HEK293 (cell line): ENCODE measurements around the gene FNDC10.
A peak's percentile ranks its signal among the peaks of the same experiment; 100 is the strongest.

Source experiments
- CTCF ChIA-PET: fragments of 350-600 bp; formaldehyde crosslinking; extraction: SDS; loops from one replicate; lab custom pipeline; 2021; ENCODE audit warnings: antibody characterized with exemption; lab: Yijun Ruan, JAX
- POLR2A ChIA-PET: fragments of 300-600 bp; formaldehyde crosslinking; extraction: SDS; loops from one replicate; lab custom pipeline; 2020; ENCODE audit warnings: antibody characterized with exemption, inconsistent platforms; lab: Yijun Ruan, JAX
- H3K27ac ChIP-seq: fragments of 200-500 bp; sonication (Bioruptor generic); 2 replicates; pipeline ENCODE4 v1.5.1; 2014; ENCODE audit warnings: low read depth, low read length, control low read depth, inconsistent platforms; ENCODE audit errors: extremely low read depth
- H3K36me3 ChIP-seq, 2 experiments: fragments of 200-500 bp in 1 of 2; sonication (Bioruptor generic) in 1 of 2; 1 replicate in 1 of 2; 2 replicates in 1 of 2; pipeline ENCODE4 v1.5.1; 2014 to 2017; ENCODE audit warnings: inconsistent platforms in 2 of 2, low read length in 2 of 2; ENCODE audit not compliant: control insufficient read depth in 2 of 2, insufficient read depth in 1 of 2
- H3K4me1 ChIP-seq: fragments of 200-500 bp; sonication (Bioruptor generic); 2 replicates; pipeline ENCODE4 v1.5.1; 2014; ENCODE audit warnings: mild to moderate bottlenecking, low read length, inconsistent platforms; ENCODE audit not compliant: control insufficient read depth, insufficient read depth
- H3K4me3 ChIP-seq: 2 replicates; pipeline ENCODE4 v1.5.1; 2011; ENCODE audit warnings: low read depth, mild to moderate bottlenecking, control low read depth, low read length, moderate library complexity
- H3K9me3 ChIP-seq: fragments of 200-500 bp; sonication (Bioruptor generic); 2 replicates; pipeline ENCODE4 v1.5.1; 2014; ENCODE audit warnings: low read depth, low read length, inconsistent platforms; ENCODE audit not compliant: control insufficient read depth, insufficient read depth
- AEBP2 ChIP-seq: fragments of 450-650 bp; formaldehyde crosslinking; IDR thresholded peaks from 2 replicates; pipeline ENCODE4 v1.5.1; 2016; ENCODE audit warnings: missing biosample characterization, missing genetic modification characterization, borderline replicate concordance
- GLIS1 ChIP-seq: fragments of 450-650 bp; formaldehyde crosslinking; IDR thresholded peaks from 2 replicates; pipeline ENCODE4 v1.5.1; 2016; ENCODE audit warnings: missing biosample characterization, missing genetic modification characterization
- GLIS2 ChIP-seq: fragments of 450-650 bp; formaldehyde crosslinking; IDR thresholded peaks from 2 replicates; pipeline ENCODE4 v1.5.1; 2016; ENCODE audit warnings: missing biosample characterization, missing genetic modification characterization
- HOXC10 ChIP-seq: sonication (generic); formaldehyde crosslinking; IDR thresholded peaks from 2 replicates; pipeline ENCODE4 v1.8.1; 2023; ENCODE audit warnings: mild to moderate bottlenecking, missing genetic modification reagents
- KLF1 ChIP-seq: fragments of 450-650 bp; formaldehyde crosslinking; IDR thresholded peaks from 2 replicates; pipeline ENCODE4 v1.5.1; 2016; ENCODE audit warnings: missing biosample characterization, missing genetic modification characterization
- MYNN ChIP-seq: fragments of 450-650 bp; formaldehyde crosslinking; IDR thresholded peaks from 2 replicates; pipeline ENCODE4 v1.5.1; 2016; ENCODE audit warnings: missing biosample characterization, missing genetic modification characterization, borderline replicate concordance
- MZF1 ChIP-seq: fragments of 450-650 bp; formaldehyde crosslinking; IDR thresholded peaks from 2 replicates; pipeline ENCODE4 v1.5.1; 2017; ENCODE audit warnings: missing biosample characterization, missing genetic modification characterization, borderline replicate concordance
- RBAK ChIP-seq: fragments of 450-650 bp; formaldehyde crosslinking; IDR thresholded peaks from 2 replicates; pipeline ENCODE4 v1.5.1; 2016; ENCODE audit warnings: missing biosample characterization, missing genetic modification characterization
- ZBTB48 ChIP-seq: fragments of 450-650 bp; formaldehyde crosslinking; IDR thresholded peaks from 2 replicates; pipeline ENCODE4 v1.5.1; 2016; ENCODE audit warnings: missing biosample characterization, missing genetic modification characterization
- ZNF121 ChIP-seq: fragments of 450-650 bp; formaldehyde crosslinking; IDR thresholded peaks from 2 replicates; pipeline ENCODE4 v1.5.1; 2016; ENCODE audit warnings: missing biosample characterization, missing genetic modification characterization
- ZNF133 ChIP-seq: fragments of 450-650 bp; formaldehyde crosslinking; IDR thresholded peaks from 2 replicates; pipeline ENCODE4 v1.5.1; 2016; ENCODE audit warnings: missing biosample characterization, missing genetic modification characterization
- ZNF175 ChIP-seq: fragments of 450-650 bp; formaldehyde crosslinking; IDR thresholded peaks from 2 replicates; pipeline ENCODE4 v1.5.1; 2016; ENCODE audit warnings: missing biosample characterization, missing genetic modification characterization
- ZNF302 ChIP-seq: fragments of 450-650 bp; formaldehyde crosslinking; IDR thresholded peaks from 2 replicates; pipeline ENCODE4 v1.5.1; 2016; ENCODE audit warnings: missing biosample characterization, missing genetic modification characterization, low read depth
- ZNF473 ChIP-seq: fragments of 450-650 bp; formaldehyde crosslinking; IDR thresholded peaks from 2 replicates; pipeline ENCODE4 v1.5.1; 2017; ENCODE audit warnings: missing biosample characterization, missing genetic modification characterization
- ZNF555 ChIP-seq: fragments of 450-650 bp; formaldehyde crosslinking; conservative IDR thresholded peaks from 2 replicates; pipeline ENCODE4 v1.5.1; 2017; ENCODE audit warnings: missing biosample characterization, mild to moderate bottlenecking, missing genetic modification characterization, inconsistent platforms
- ZNF785 ChIP-seq: fragments of 450-650 bp; formaldehyde crosslinking; IDR thresholded peaks from 2 replicates; pipeline ENCODE4 v1.5.1; 2016; ENCODE audit warnings: missing biosample characterization, missing genetic modification characterization
- ZNF792 ChIP-seq: fragments of 450-650 bp; formaldehyde crosslinking; IDR thresholded peaks from 2 replicates; pipeline ENCODE4 v1.5.1; 2016; ENCODE audit warnings: missing biosample characterization, missing genetic modification characterization
- TF ChIP-seq, protein P1 (sequence below): fragments of 450-650 bp; formaldehyde crosslinking; IDR thresholded peaks from 2 replicates; pipeline ENCODE4 v1.5.1; 2016; ENCODE audit warnings: missing biosample characterization, missing genetic modification characterization, low read depth
- TF ChIP-seq, protein P2 (sequence below): fragments of 450-650 bp; formaldehyde crosslinking; IDR thresholded peaks from 2 replicates; pipeline ENCODE4 v1.5.1; 2016; ENCODE audit warnings: missing biosample characterization, missing genetic modification characterization
- TF ChIP-seq, protein P3 (sequence below): fragments of 450-650 bp; formaldehyde crosslinking; IDR thresholded peaks from 2 replicates; pipeline ENCODE4 v1.5.1; 2017; ENCODE audit warnings: missing biosample characterization, missing genetic modification characterization
- TF ChIP-seq, protein P4 (sequence below): fragments of 450-650 bp; formaldehyde crosslinking; IDR thresholded peaks from 2 replicates; pipeline ENCODE4 v1.5.1; 2016; ENCODE audit warnings: missing biosample characterization, missing genetic modification characterization

FNDC10 gene

GRCh38 chr1:1563688-1564087 is 36.2 kb downstream of the FNDC10 start (continued):
- no peak for TF ChIP-seq ZNF302 (tag by site-specific recombination)
- TF ChIP-seq ZNF792 (tag by site-specific recombination) = no peak
- TF ChIP-seq ZNF175 (tag by site-specific recombination) = no peak
- TF ChIP-seq HOXC10 (CRISPR knock-in tag) = no peak
- TF ChIP-seq, all 188 proteins: peak for 0

DNA sequence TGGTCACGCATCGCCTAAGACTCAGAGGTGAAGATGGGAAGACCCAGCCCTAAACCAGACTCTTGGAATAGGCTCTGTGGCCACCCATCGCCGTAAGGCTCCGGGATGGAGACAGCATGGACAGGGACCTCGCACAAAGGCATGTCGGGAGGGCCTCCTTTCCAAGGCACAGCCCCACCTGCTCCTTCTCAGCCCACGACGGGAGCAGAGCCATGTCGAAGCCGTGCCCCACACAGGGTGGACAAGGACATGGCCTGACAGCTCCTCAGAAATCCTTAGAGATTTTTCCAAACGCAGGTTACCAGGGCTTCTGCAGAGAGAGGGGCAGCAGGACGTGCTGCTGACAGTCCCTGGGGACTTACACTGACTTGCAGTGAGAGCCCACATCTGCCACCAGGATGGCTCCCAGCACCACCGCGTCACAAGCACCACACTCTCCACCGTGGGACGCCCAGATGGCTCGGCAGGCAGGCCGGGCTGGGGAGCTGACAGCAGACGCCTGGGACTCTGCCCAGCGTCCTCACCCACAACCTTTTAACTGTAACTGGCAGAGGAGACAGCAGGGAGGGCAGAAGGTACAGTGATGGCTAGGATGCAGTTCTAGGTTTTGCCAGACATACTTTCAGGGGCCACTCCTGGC is 37.3 kb downstream of the FNDC10 start:
- H3K27ac ChIP-seq = no peak overlapping the region

GRCh38 chr1:1561801-1562470 is 38.0 kb downstream of the FNDC10 start:
- Histone ChIP-seq H3K4me1 (no peaks in the 10 kb centered on the region), H3K36me3 (peaks cover 12 to 75% of the 10 kb centered on the region in 2 experiments; a peak in 2 of 3 replicates), H3K9me3 (no peaks in the 10 kb centered on the region), H3K4me3 (no peak overlapping the region), H3K27ac (no peak overlapping the region)
- CTCF ChIA-PET = interaction anchor here (0.5 kb wide), 1 partner anchor 9 kb away, joined by 4 read pairs; no protein-coding TSS in a partner anchor
- POLR2A ChIA-PET = interaction anchor here (0.8 to 1.2 kb wide), 2 partner anchors 10 to 14 kb away, joined by 4 read pairs; no protein-coding TSS in a partner anchor
- no peak for TF ChIP-seq ZNF555 (tag by site-specific recombination)
- peak; percentile 6; the same call in 1 of the 2 replicates for TF ChIP-seq GLIS2 (tag by site-specific recombination)
- no peak for TF ChIP-seq RBAK (tag by site-specific recombination)
- peak; percentile 52 for TF ChIP-seq GLIS1 (tag by site-specific recombination)

More for the DNA sequence above, 37.3 kb downstream of the FNDC10 start:
- no peaks in the 10 kb centered on the region for H3K9me3 ChIP-seq
- TF ChIP-seq MZF1 (tag by site-specific recombination) (no peak), ZNF473 (no peak), ZNF121 (no peak)
- TF ChIP-seq, protein P1, sequence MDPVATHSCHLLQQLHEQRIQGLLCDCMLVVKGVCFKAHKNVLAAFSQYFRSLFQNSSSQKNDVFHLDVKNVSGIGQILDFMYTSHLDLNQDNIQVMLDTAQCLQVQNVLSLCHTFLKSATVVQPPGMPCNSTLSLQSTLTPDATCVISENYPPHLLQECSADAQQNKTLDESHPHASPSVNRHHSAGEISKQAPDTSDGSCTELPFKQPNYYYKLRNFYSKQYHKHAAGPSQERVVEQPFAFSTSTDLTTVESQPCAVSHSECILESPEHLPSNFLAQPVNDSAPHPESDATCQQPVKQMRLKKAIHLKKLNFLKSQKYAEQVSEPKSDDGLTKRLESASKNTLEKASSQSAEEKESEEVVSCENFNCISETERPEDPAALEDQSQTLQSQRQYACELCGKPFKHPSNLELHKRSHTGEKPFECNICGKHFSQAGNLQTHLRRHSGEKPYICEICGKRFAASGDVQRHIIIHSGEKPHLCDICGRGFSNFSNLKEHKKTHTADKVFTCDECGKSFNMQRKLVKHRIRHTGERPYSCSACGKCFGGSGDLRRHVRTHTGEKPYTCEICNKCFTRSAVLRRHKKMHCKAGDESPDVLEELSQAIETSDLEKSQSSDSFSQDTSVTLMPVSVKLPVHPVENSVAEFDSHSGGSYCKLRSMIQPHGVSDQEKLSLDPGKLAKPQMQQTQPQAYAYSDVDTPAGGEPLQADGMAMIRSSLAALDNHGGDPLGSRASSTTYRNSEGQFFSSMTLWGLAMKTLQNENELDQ (tag by site-specific recombination) = no peak
- H3K36me3 ChIP-seq = peaks cover 12 to 78% of the 10 kb centered on the region in 2 experiments; a peak in 2 of 3 replicates
- H3K4me1 ChIP-seq = no peaks in the 10 kb centered on the region
- H3K4me3 ChIP-seq = no peak overlapping the region
- CTCF ChIA-PET = no interaction called here
- POLR2A ChIA-PET = no interaction called here

GRCh38 chr1:1560178-1560577 is 39.8 kb downstream of the FNDC10 start:
- Histone ChIP-seq H3K27ac (no peak overlapping the region), H3K4me1 (no peaks in the 10 kb centered on the region; the same call in 1 of the 2 replicates), H3K4me3 (no peak overlapping the region), H3K36me3 (peaks cover 7 to 74% of the 10 kb centered on the region in 2 experiments; a peak in 2 of 3 replicates), H3K9me3 (no peaks in the 10 kb centered on the region)
- POLR2A ChIA-PET = no interaction called here
- CTCF ChIA-PET = interaction anchor here (0.5 kb wide), 1 partner anchor 11 kb away, joined by 7 read pairs; no protein-coding TSS in a partner anchor
- TF ChIP-seq, protein P2, sequence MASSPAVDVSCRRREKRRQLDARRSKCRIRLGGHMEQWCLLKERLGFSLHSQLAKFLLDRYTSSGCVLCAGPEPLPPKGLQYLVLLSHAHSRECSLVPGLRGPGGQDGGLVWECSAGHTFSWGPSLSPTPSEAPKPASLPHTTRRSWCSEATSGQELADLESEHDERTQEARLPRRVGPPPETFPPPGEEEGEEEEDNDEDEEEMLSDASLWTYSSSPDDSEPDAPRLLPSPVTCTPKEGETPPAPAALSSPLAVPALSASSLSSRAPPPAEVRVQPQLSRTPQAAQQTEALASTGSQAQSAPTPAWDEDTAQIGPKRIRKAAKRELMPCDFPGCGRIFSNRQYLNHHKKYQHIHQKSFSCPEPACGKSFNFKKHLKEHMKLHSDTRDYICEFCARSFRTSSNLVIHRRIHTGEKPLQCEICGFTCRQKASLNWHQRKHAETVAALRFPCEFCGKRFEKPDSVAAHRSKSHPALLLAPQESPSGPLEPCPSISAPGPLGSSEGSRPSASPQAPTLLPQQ = no peak
- TF ChIP-seq, protein P3, sequence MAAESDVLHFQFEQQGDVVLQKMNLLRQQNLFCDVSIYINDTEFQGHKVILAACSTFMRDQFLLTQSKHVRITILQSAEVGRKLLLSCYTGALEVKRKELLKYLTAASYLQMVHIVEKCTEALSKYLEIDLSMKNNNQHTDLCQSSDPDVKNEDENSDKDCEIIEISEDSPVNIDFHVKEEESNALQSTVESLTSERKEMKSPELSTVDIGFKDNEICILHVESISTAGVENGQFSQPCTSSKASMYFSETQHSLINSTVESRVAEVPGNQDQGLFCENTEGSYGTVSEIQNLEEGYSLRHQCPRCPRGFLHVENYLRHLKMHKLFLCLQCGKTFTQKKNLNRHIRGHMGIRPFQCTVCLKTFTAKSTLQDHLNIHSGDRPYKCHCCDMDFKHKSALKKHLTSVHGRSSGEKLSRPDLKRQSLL (tag by site-specific recombination) = no peak
- TF ChIP-seq ZNF133 (no peak), ZBTB48 (tag by site-specific recombination) (no peak), MYNN (tag by site-specific recombination) (no peak), KLF1 (no peak), AEBP2 (tag by site-specific recombination) (no peak), ZNF785 (tag by site-specific recombination) (no peak)
- TF ChIP-seq, protein P4, sequence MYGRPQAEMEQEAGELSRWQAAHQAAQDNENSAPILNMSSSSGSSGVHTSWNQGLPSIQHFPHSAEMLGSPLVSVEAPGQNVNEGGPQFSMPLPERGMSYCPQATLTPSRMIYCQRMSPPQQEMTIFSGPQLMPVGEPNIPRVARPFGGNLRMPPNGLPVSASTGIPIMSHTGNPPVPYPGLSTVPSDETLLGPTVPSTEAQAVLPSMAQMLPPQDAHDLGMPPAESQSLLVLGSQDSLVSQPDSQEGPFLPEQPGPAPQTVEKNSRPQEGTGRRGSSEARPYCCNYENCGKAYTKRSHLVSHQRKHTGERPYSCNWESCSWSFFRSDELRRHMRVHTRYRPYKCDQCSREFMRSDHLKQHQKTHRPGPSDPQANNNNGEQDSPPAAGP (tag by site-specific recombination) = no peak
